Cardiac muscle cell (in vitro differentiated cells and primary cell): ENCODE data around the gene KIRREL3. TPM values are rescaled to one million over a fixed set of nuclear protein-coding genes. Genes with fewer than 3 reads are reported as not detected.

Source experiments
- DNase-seq, 2 donors: peaks; one replicate each; pipeline versions ENCODE4 v3.0.0 to v3.0.0-alpha.2; 2010 to 2017; ENCODE audit warnings: low read depth in 1 of 2, low spot score in 1 of 2
- H3K27ac ChIP-seq: fragments of 200-600 bp; sonication (generic); 2 replicates; pipeline ENCODE4 v1.5.1; 2016
- H3K27me3 ChIP-seq: fragments of 200-600 bp; sonication (generic); 2 replicates; pipeline ENCODE4 v1.6.0; 2016; ENCODE audit warnings: control low read depth
- H3K36me3 ChIP-seq: fragments of 200-600 bp; sonication (generic); 2 replicates; pipeline ENCODE4 v1.5.1; 2016; ENCODE audit warnings: control low read depth
- H3K4me1 ChIP-seq: fragments of 200-600 bp; sonication (generic); 2 replicates; pipeline ENCODE4 v1.8.1; 2017; ENCODE audit warnings: low read depth, mild to moderate bottlenecking, mixed run types
- H3K4me3 ChIP-seq: fragments of 200-600 bp; sonication (generic); 2 replicates; pipeline ENCODE4 v1.5.1; 2016; ENCODE audit warnings: mild to moderate bottlenecking
- H3K9me3 ChIP-seq: fragments of 200-600 bp; sonication (generic); 2 replicates; pipeline ENCODE4 v1.5.1; 2017; ENCODE audit warnings: low read depth, mild to moderate bottlenecking, control low read depth
- CTCF ChIP-seq: IDR thresholded peaks from 2 replicates; pipeline ENCODE4 v1.5.1; 2012; ENCODE audit warnings: low read depth, mild to moderate bottlenecking, low read length
- polyA plus RNA-seq: library from polyadenylated mRNA; unstranded; fragments of >200 nt; fragmentation: Nextera tagmentation; extraction: Ambion mirVana; gene quantifications from 2 replicates; pipeline ENCODE4 v1.2.1, GENCODE V29; 2016
- total RNA-seq: library from RNA; depleted of rRNA; stranded (reverse); fragments of >200 nt; gene quantifications from 2 replicates; pipeline ENCODE4 v1.2.3, GENCODE V29; 2016

The KIRREL3 gene
- total and polyA plus RNA-seq, 2 experiments from 2014 or later, result 0.12 to 0.89 TPM

GRCh38 chr11:126418887-126419286, 581.7 kb downstream of the KIRREL3 start:
- Histone ChIP-seq H3K27me3 (no peaks in the 10 kb centered on the region), H3K27ac (no peak overlapping the region), H3K36me3 (no peaks in the 10 kb centered on the region), H3K9me3 (no peaks in the 10 kb centered on the region), H3K4me1 (peaks cover 21% of the 10 kb centered on the region), H3K4me3 (no peak overlapping the region)
- DNase-seq, result no peak
- no peak for TF ChIP-seq CTCF

GRCh38 chr11:126417091-126417862, 583.3 kb downstream of the KIRREL3 start:
- Histone ChIP-seq H3K9me3 (no peaks in the 10 kb centered on the region), H3K36me3 (peaks cover 2% of the 10 kb centered on the region), H3K4me3 (no peak overlapping the region), H3K27me3 (no peaks in the 10 kb centered on the region), H3K4me1 (peaks cover 13% of the 10 kb centered on the region), H3K27ac (no peak overlapping the region)
- DNase-seq, result no peak
- TF ChIP-seq CTCF, result no peak

- Histone ChIP-seq H3K27ac (no peak overlapping the region), H3K4me1 (peaks cover 17% of the 10 kb centered on the region)
- DNase-seq, result peak; percentile 74 to 91
These were observed 584.0 kb downstream of the KIRREL3 start for GRCh38 chr11:126416542-126417090.

GRCh38 chr11:126415669-126416420, 584.7 kb downstream of the KIRREL3 start:
- Histone ChIP-seq H3K27me3 (no peaks in the 10 kb centered on the region), H3K27ac (no peak overlapping the region), H3K9me3 (no peaks in the 10 kb centered on the region), H3K36me3 (peaks cover 2% of the 10 kb centered on the region), H3K4me1 (peaks cover 17% of the 10 kb centered on the region), H3K4me3 (no peak overlapping the region)
- peak in 1 of 2 donors; percentile 91 for DNase-seq
- no peak for TF ChIP-seq CTCF

More at GRCh38 chr11:126416542-126417090, 584.0 kb downstream of the KIRREL3 start:
- no peaks in the 10 kb centered on the region for H3K27me3 ChIP-seq
- no peaks in the 10 kb centered on the region for H3K9me3 ChIP-seq
- no peak overlapping the region for H3K4me3 ChIP-seq
- H3K36me3 ChIP-seq, result peaks cover 2% of the 10 kb centered on the region
- TF ChIP-seq CTCF, result no peak

GRCh38 chr11:126415128-126415527, 585.4 kb downstream of the KIRREL3 start:
- H3K4me3 ChIP-seq, result no peak overlapping the region
- no peak for TF ChIP-seq CTCF
- peaks cover 11% of the 10 kb centered on the region for H3K4me1 ChIP-seq
- peaks cover 2% of the 10 kb centered on the region for H3K36me3 ChIP-seq
- H3K27me3 ChIP-seq, result no peaks in the 10 kb centered on the region
- peak in 1 of 2 donors; percentile 96 for DNase-seq
- no peaks in the 10 kb centered on the region for H3K9me3 ChIP-seq
- H3K27ac ChIP-seq, result no peak overlapping the region
